Thyroid gland (tissue), 4 donors: ENCODE measurements around the gene RASSF8.

ENCODE experiments used
- POLR2A ChIP-seq, 2 donors: fragments of 450-650 bp; IDR thresholded peaks; one replicate each; pipeline ENCODE4 v1.6.1; 2017; ENCODE audit warnings: antibody characterized with exemption in 2 of 2, mild to moderate bottlenecking in 2 of 2, moderate library complexity in 1 of 2
- TF ChIP-seq, protein P1 (sequence below), 6 experiments: fragments of 200-600 bp in 3 of 6; fragments of 450-650 bp in 3 of 6; sonication (generic) in 3 of 6; IDR thresholded peaks; one replicate each; pipeline ENCODE4 v1.5.1; 2016 to 2019; ENCODE audit warnings: antibody characterized with exemption in 6 of 6, mild to moderate bottlenecking in 2 of 6, inconsistent platforms in 1 of 6, moderate library complexity in 1 of 6

DNA sequence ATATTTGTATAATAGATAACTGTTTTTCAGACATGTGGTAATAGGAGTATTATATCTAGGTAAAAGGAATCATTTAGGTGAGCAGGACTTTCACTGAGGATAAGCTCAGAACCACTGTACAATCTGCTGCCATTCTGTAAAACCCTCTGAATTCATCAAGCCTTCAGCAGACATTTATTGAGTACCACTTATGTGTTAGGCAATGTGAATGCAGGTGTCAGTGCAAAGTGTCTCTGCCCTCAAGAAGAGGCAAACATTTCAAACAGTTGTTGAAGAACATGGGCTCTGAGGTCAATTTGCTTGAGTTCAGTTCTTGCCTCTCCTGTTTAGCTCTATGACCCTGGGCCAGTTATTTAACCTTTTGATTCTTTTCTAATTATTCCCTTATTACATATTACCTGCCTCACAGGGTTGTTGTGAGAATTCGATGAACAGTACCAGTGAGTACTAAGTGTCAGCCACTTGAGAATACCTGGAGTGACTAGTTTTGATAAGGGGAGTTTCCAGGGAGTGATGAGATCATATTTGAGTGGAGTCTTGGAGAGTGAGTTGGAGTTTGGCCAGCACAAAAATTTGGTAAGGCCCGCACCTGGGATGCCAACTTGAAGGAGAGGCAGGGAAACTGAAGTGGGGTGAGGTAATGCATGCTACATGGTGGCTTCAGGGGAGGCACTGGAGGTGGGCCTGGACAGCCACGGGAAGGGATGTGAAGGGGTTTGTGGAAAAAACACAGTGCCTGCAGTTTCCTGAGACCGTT is 33.7 kb downstream of the RASSF8 start:
- no peak for TF ChIP-seq POLR2A (IDR thresholded peaks at IDR 0.05)
- TF ChIP-seq, protein P1, sequence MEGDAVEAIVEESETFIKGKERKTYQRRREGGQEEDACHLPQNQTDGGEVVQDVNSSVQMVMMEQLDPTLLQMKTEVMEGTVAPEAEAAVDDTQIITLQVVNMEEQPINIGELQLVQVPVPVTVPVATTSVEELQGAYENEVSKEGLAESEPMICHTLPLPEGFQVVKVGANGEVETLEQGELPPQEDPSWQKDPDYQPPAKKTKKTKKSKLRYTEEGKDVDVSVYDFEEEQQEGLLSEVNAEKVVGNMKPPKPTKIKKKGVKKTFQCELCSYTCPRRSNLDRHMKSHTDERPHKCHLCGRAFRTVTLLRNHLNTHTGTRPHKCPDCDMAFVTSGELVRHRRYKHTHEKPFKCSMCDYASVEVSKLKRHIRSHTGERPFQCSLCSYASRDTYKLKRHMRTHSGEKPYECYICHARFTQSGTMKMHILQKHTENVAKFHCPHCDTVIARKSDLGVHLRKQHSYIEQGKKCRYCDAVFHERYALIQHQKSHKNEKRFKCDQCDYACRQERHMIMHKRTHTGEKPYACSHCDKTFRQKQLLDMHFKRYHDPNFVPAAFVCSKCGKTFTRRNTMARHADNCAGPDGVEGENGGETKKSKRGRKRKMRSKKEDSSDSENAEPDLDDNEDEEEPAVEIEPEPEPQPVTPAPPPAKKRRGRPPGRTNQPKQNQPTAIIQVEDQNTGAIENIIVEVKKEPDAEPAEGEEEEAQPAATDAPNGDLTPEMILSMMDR (IDR thresholded peaks at IDR 0.05), result no peak
